GM21825 (cell line): ENCODE results near the gene FNDC8.
"Not testable (repeated sequence)": the region's sequence is repeated elsewhere in the genome, so short reads cannot be mapped to it uniquely, and the experiment has no call there.

Experiments
- ATAC-seq: cut with Tn5 transposase; IDR thresholded peaks from one replicate; pipeline ENCODE4 v1.9.1; 2021; ENCODE audit warnings: mild to moderate bottlenecking, moderate library complexity; ENCODE audit not compliant: unreplicated experiment

FNDC8 gene

DNA sequence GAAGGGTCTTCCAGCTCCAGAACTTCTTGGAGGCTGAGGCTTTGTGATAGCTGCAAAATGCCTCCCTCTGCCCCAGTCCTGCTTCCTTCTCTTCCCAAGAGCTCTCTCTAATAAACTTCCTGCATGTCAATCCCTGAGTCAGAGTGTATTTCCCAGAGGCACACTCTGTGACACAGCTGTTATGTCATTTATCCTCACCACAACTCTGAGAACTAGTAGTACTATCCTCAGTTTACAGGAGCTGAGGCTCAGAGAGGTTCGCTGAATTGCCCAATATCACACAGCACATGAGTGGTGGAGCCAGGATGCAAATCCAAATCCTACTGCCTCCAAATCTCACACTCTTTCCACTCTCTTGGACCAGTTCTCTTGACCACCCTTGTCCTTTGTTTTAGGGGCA, 46.3 kb downstream of the FNDC8 start:
- no peak for ATAC-seq

DNA sequence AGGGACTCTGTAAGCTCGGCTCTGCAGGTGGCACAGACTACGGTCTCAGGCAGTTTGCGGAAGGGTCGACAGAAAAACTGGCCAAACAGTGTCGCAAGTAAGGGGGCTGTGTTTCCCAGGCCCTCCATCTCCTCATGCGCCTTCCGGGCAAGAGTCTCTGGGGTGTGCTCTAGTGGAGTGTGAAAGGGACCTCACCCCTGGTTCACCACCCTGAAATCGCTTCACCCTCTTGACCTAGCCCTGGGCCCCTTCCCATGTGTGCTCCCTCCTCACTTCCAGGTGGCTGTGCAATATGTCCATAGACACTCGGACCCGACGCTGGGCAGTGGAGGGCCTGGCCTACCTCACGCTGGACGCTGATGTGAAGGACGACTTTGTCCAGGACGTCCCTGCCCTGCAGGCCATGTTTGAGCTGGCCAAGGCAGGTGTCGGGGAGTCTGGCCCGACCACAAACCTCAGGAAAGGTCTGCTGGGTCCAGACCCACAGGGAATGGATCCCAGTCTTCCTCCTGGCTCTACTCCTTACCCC, 48.5 kb downstream of the FNDC8 start:
- ATAC-seq, result no peak

DNA sequence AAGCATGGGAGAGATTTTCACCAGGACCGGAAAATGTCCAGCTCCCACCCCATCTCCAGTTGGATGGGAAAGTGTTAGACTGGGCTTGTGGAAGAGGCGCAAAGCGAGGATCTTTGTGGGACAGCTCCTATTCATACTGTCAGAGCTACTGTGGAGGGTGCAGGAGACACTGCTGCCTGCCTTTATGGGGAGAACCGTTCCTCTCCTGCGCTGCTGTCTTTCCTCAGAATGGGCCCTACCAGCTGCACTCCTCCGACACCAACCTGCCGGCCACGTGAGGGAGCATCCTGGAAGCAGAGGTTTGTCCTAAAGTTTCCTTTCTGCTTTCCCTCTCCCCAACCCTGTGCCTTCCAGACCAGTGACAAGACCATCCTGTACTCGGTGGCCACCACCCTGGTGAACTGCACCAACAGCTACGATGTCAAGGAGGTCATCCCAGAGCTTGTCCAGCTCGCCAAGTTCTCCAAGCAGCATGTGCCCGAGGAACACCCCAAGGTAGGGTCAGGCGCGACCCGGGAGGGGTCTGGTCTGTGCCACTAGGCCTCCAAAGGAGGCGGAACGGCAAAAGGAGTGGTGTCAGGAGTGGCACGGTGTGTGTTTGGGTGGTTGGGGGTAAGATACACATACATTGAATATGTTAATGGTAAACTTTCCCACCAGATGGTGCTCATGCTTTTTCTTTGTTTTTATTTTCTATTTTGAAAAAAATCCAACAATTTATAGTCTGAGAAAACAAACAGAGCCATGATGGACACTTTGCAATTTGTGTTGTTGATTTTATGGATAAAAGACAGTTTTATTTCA, 49.8 kb downstream of the FNDC8 start:
- ATAC-seq, result no peak

DNA sequence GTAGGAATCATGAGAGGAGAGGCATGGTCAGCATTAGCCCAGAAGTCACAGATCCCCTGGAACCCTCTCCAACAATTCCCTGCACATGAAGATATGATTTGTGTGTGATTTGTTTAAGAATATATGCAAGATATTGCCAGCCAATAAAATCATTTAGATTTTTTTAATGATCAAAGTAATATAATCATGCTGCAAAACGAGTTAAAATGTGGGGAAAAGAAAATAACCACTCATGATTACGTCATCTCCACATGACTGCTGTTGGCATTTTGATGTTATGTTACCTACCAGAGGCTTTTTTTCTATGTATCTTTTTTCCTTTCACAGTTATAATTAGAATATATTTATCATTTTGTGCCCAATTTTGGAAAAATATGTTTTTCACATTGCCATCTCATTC, 50.4 kb downstream of the FNDC8 start:
- no peak for ATAC-seq

DNA sequence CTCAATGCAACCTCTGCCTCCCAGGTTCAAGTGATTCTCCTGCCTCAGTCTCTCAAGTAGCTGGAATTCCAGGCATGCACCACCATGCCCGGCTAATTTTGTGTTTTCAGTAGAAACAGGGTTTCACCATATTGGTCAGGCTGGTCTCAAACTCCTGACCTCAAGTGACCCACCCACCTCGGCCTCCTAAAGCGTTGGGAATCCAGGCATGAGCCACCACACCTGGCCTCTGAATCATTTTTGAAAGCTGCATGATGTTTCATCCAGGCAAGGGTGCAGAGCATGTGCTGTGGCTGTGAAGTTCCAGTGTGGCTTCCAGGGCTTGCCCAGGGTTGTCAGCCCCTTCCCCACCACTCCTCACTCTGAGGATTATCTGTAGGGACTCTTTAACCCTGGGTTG, 50.9 kb downstream of the FNDC8 start:
- ATAC-seq, result not testable (repeated sequence)

DNA sequence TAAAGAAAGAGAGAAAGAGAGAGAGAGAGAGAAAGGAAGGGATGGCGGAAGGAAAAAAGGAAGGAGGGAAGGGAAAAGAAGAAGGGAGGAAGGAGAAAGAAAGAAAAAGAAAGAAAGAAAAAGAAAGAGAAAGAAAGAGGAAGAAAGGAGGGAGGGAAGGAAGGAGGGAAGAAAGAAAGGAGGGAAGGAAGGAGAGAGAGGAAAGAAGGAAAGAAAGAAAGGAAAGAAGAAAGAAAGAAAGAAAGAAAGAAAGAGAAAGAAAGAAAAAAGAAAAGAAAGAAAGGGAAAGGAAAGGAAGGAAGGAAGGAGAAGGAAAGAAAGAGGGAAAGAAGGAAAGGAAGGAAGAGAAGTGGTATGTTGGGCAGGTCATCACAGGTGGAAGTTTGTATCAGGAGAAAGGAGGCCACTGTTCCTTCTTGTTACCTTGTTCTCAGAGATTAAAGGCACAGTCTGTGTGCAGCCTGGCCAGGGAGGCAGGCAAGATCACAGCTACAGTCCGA, 53.5 kb downstream of the FNDC8 start:
- ATAC-seq, result no peak

DNA sequence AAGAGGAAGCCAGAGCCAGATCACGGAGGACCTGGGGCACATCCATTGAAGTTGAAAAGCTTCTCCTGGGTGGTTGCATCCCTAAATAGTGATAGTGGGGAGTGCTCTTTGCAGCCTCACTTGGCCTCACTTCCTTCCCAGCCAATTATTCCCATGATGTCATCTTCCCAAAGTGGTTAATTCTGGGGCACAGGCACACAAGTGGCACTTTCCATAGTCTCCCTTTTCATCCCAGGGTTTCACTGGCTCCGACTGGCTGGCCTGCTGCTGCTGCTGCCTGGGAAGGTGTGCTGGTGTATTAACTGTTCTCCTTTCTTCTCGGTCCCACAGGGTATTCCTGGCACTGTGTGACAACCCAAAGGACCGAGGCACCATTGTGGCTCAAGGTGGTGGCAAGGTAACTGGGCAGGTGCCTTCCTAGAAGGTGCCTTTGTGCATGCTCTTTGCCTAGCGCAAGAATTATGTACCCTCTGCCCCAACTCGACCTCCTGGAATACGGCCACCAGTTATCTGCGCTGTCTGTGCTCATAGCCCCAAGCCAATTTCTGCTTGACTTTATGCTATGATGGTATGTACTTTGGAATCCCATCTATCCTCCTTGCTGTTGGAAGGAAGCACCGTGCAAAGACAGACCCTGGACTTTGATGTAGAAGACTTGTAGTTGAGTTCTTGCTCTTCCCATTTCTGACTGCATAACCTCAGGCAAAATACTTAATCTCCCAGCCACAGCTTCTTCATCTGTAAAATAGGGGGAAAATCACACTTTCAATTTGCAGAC, 54.4 kb downstream of the FNDC8 start:
- ATAC-seq, result no peak

DNA sequence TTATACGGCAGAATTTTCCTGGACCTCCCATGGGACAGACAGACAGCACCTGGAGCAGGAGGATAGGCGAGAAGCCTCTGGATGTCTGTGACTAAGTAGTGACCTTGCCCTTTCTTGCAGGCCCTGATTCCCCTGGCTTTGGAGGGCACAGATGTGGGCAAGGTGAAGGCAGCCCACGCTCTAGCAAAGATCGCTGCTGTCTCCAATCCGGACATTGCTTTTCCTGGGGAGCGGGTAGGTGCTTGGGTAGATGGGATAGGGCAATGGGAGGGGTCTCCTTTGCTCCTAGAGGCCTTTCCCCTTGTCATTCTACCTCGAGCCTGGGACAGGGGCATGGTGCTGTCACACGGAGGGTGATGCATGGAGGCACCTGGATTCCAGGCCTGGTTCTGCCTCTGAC, 55.5 kb downstream of the FNDC8 start:
- ATAC-seq, result no peak

DNA sequence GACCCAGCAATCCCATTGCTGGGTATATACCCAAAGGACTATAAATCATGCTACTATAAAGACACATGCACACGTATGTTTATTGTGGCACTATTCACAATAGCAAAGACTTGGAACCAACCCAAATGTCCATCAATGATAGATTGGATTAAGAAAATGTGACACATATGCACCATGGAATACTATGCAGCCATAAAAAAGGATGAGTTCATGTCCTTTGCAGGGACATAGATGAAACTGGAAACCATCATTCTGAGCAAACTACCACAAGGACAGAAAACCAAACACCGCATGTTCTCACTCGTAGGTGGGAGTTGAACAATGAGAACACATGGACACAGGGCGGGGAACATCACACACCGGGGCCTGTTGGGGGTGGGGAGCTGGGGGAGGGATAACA, 58.0 kb downstream of the FNDC8 start:
- not testable (repeated sequence) for ATAC-seq
